ENCODE measurements around the gene SEMA4D.

SEMA4D gene

DNA sequence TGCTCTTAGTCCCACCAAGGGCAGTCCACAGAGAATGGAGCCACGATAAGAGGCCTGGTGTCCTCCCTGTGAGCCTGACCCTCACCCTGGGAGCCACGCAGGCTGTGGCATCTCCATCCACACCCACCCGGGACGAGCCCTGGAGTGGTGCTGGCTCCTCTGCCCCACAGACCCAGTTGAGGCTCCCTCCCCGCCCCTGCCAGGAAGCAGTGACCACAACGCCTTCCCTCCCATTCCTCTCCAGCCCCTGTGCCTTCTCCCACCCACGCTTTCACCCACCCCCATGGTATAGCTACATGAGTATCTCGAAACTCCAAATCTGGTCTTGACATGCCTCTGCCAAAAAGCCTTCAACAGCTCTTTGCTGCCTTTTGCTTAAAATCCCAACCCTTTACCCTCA, 57.9 kb downstream of the SEMA4D start:
- Histone ChIP-seq H3K4me2 (ENCODE audit: low read length) (no peak overlapping the region), H3K9me3 (ENCODE audit: low read length) (no peaks in the 10 kb centered on the region), H3K9ac (ENCODE audit: low read length) (no peak overlapping the region), H3F3A (ENCODE audit: insufficient read depth, low read length) (no peaks in the 10 kb centered on the region), H3K4me1 (ENCODE audit: insufficient read depth, low read length, severe bottlenecking) (no peaks in the 10 kb centered on the region), H4K20me1 (ENCODE audit: insufficient read depth, low read length) (no peaks in the 10 kb centered on the region), H3K79me2 (ENCODE audit: insufficient read depth, low read length) (no peaks in the 10 kb centered on the region), H3K4me3 (ENCODE audit: low read depth, low read length, poor library complexity, severe bottlenecking) (no peak overlapping the region), H3K36me3 (ENCODE audit: insufficient read depth, low read length) (no peaks in the 10 kb centered on the region), H3K27me3 (ENCODE audit: insufficient read depth, low read length) (no peaks in the 10 kb centered on the region; the same call in 1 of the 2 replicates), H2AFZ (ENCODE audit: low read length) (no peak overlapping the region), H3K27ac (ENCODE audit: low read depth, low read length, poor library complexity, severe bottlenecking) (no peak overlapping the region), H3K9me2 (ENCODE audit: low read depth, low read length) (no peaks in the 10 kb centered on the region)
- TF ChIP-seq, protein P1, sequence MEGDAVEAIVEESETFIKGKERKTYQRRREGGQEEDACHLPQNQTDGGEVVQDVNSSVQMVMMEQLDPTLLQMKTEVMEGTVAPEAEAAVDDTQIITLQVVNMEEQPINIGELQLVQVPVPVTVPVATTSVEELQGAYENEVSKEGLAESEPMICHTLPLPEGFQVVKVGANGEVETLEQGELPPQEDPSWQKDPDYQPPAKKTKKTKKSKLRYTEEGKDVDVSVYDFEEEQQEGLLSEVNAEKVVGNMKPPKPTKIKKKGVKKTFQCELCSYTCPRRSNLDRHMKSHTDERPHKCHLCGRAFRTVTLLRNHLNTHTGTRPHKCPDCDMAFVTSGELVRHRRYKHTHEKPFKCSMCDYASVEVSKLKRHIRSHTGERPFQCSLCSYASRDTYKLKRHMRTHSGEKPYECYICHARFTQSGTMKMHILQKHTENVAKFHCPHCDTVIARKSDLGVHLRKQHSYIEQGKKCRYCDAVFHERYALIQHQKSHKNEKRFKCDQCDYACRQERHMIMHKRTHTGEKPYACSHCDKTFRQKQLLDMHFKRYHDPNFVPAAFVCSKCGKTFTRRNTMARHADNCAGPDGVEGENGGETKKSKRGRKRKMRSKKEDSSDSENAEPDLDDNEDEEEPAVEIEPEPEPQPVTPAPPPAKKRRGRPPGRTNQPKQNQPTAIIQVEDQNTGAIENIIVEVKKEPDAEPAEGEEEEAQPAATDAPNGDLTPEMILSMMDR (IDR thresholded peaks at IDR 0.05; ENCODE audit: low read length): no peak
- TF ChIP-seq EZH2 (IDR thresholded peaks at IDR 0.05; ENCODE audit: borderline replicate concordance, low read length): no peak

- Histone ChIP-seq H3K36me3 (ENCODE audit: insufficient read depth, low read length) (no peaks in the 10 kb centered on the region), H3K79me2 (ENCODE audit: insufficient read depth, low read length) (no peaks in the 10 kb centered on the region), H3K27ac (ENCODE audit: low read depth, low read length, poor library complexity, severe bottlenecking) (no peak overlapping the region), H2AFZ (ENCODE audit: low read length) (no peak overlapping the region), H3F3A (ENCODE audit: insufficient read depth, low read length) (no peaks in the 10 kb centered on the region), H3K9ac (ENCODE audit: low read length) (no peak overlapping the region), H3K4me1 (ENCODE audit: insufficient read depth, low read length, severe bottlenecking) (no peaks in the 10 kb centered on the region), H3K4me2 (ENCODE audit: low read length) (no peak overlapping the region), H3K9me3 (ENCODE audit: low read length) (no peaks in the 10 kb centered on the region), H4K20me1 (ENCODE audit: insufficient read depth, low read length) (no peaks in the 10 kb centered on the region), H3K27me3 (ENCODE audit: insufficient read depth, low read length) (no peaks in the 10 kb centered on the region; the same call in 1 of the 2 replicates), H3K4me3 (ENCODE audit: low read depth, low read length, poor library complexity, severe bottlenecking) (no peak overlapping the region), H3K9me2 (ENCODE audit: low read depth, low read length) (no peaks in the 10 kb centered on the region)
- TF ChIP-seq, protein P1 (IDR thresholded peaks at IDR 0.05; ENCODE audit: low read length): no peak
Observed at GRCh38 chr9:89439571-89439970, 58.3 kb downstream of the SEMA4D start.

DNA sequence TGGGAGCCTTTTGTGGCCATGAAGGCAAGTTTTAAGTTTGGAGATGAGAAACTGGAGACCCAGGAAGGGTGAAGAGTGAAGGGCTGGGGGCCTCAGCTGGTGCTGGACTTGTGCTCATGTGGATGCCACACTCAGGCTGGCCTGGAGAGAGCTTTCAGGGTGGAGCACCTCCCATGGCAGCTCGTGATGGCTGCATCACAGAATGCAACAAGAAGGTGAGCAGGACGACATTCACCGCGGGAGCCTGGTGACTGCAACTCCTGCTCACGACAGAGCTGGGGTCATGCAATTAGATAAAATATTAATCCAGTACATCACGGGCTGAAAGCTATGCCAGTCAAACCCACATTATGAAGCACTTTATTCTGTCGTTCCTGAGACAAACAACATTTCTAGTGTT, 59.7 kb downstream of the SEMA4D start:
- no peaks in the 10 kb centered on the region for H4K20me1 ChIP-seq (ENCODE audit: insufficient read depth, low read length)

More for the DNA sequence above, 59.7 kb downstream of the SEMA4D start:
- no peaks in the 10 kb centered on the region for H3K79me2 ChIP-seq (ENCODE audit: insufficient read depth, low read length)
- no peaks in the 10 kb centered on the region for H3K9me3 ChIP-seq (ENCODE audit: low read length)
- H3K36me3 ChIP-seq (ENCODE audit: insufficient read depth, low read length): no peaks in the 10 kb centered on the region
- H2AFZ ChIP-seq (ENCODE audit: low read length): no peak overlapping the region
- H3K9me2 ChIP-seq (ENCODE audit: low read depth, low read length): no peaks in the 10 kb centered on the region
- H3K9ac ChIP-seq (ENCODE audit: low read length): no peak overlapping the region
- H3K4me2 ChIP-seq (ENCODE audit: low read length): no peak overlapping the region
- H3K4me1 ChIP-seq (ENCODE audit: insufficient read depth, low read length, severe bottlenecking): no peaks in the 10 kb centered on the region
- no peak overlapping the region for H3K27ac ChIP-seq (ENCODE audit: low read depth, low read length, poor library complexity, severe bottlenecking)
- no peak overlapping the region for H3K4me3 ChIP-seq (ENCODE audit: low read depth, low read length, poor library complexity, severe bottlenecking)
- no peaks in the 10 kb centered on the region for H3F3A ChIP-seq (ENCODE audit: insufficient read depth, low read length)
- no peaks in the 10 kb centered on the region; the same call in 1 of the 2 replicates for H3K27me3 ChIP-seq (ENCODE audit: insufficient read depth, low read length)
- TF ChIP-seq, protein P1 (IDR thresholded peaks at IDR 0.05; ENCODE audit: low read length): no peak
- no peak for TF ChIP-seq EZH2 (IDR thresholded peaks at IDR 0.05; ENCODE audit: borderline replicate concordance, low read length)

Data from OCI-LY1 (cell line).